ENCODE results near the gene XPNPEP1. TPM values are rescaled to one million over a fixed set of nuclear protein-coding genes. Genes with fewer than 3 reads are reported as not detected.
A peak's percentile ranks its signal among the peaks of the same experiment; 100 is the strongest.

XPNPEP1 gene
- total RNA-seq: 94.6 and 111 TPM in 2 replicates

DNA sequence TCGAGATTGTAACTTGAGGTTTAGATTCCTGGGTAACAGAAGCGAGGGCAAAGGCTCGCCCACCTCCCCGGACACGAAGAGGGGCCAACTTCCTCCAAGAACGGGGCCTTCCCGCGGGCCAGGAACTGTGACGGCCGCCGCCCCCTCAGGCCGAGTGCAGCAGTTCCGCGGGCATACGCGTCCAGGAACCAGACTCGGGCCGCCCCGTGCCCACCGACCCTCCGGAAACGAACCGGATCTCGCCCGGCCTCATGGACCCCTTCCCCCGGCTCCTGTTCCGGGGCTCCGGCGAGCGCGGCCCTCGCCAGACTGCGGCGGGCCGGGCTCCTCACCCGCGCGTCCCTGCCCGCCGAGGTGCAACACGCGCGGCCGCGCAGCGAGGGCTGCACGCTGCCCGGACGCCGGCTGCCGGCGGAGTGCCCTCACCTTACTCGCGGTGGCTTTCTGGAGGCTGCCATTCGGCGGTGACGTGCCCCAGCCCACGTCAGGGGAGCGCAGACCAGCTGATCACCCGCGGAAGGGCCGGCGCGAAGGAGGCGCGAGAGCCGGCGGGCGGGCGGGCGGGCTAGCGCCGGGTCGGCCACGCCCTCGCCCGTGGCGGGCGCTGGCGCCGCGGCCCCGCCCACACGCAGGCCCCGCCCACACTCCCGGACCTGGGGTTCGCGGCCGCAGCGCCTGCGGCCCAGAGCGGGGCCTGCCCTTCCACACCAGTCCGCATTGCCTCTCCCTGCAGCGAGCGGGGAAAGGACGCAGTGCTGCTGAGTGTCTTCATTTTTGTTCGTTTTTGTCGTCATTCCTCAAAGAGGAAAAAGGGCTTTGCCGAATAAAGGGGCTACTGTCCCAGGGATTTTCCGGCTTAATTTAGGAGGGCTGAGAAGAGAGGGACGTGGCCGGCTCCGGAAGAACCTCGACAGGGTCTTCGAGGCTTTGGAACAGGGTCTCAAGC lies at the start of gene XPNPEP1:
TSS of gene XPNPEP1 (minus strand) at position 536 of the 946 bp plus-strand sequence. CDS start at position 458, 78 bp downstream.
- DNase-seq (ENCODE audit: low read depth): no peak
- no peaks in the 10 kb centered on the region for H3K36me3 ChIP-seq (ENCODE audit: control insufficient read depth, insufficient read depth, low read length)
- TF ChIP-seq, protein P1, sequence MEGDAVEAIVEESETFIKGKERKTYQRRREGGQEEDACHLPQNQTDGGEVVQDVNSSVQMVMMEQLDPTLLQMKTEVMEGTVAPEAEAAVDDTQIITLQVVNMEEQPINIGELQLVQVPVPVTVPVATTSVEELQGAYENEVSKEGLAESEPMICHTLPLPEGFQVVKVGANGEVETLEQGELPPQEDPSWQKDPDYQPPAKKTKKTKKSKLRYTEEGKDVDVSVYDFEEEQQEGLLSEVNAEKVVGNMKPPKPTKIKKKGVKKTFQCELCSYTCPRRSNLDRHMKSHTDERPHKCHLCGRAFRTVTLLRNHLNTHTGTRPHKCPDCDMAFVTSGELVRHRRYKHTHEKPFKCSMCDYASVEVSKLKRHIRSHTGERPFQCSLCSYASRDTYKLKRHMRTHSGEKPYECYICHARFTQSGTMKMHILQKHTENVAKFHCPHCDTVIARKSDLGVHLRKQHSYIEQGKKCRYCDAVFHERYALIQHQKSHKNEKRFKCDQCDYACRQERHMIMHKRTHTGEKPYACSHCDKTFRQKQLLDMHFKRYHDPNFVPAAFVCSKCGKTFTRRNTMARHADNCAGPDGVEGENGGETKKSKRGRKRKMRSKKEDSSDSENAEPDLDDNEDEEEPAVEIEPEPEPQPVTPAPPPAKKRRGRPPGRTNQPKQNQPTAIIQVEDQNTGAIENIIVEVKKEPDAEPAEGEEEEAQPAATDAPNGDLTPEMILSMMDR (IDR thresholded peaks at IDR 0.05; ENCODE audit: insufficient read depth, low read length, poor library complexity, severe bottlenecking): no peak
- H3K27me3 ChIP-seq (ENCODE audit: control insufficient read depth, insufficient read depth, low read length): no peaks in the 10 kb centered on the region
- peak within 1 kb of the TSS; percentile 86 for H3K4me3 ChIP-seq (ENCODE audit: low read depth, low read length)

DNA sequence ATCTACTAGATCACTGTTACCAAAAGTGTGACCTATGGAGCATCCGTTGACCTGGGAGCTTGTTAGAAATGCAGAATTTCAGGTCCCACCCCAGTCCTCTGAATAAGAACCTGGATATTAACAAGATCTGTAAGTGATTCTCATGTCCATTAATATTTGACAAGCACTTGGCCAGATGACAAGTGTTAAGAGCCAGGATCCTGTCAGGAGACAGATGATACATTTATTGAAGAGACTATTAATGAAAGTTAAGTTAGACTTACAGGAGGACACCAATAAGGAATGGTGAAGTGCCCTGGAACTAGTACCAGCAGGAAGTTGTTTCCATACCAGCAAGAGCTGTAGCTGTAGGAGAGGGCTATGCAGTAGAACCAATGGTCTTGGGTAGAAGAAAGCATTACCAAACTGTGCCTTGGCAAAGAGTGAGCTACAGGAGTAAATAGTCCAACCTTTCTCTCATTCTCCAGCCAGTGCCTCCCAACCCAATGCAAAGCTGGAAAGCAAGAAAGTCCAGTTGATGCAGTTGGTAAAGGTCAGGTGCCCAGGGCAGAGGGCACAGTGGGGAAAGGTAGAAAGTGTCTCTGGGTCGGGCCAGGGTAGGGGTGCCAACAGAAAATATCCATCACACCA lies 49.2 kb upstream of the XPNPEP1 start:
- Histone ChIP-seq H3K36me3 (ENCODE audit: control insufficient read depth, insufficient read depth, low read length) (no peaks in the 10 kb centered on the region), H3K27me3 (ENCODE audit: control insufficient read depth, insufficient read depth, low read length) (no peaks in the 10 kb centered on the region), H3K4me3 (ENCODE audit: low read depth, low read length) (no peak overlapping the region)
- TF ChIP-seq, protein P1 (IDR thresholded peaks at IDR 0.05; ENCODE audit: insufficient read depth, low read length, poor library complexity, severe bottlenecking): no peak
- DNase-seq (ENCODE audit: low read depth): no peak

DNA sequence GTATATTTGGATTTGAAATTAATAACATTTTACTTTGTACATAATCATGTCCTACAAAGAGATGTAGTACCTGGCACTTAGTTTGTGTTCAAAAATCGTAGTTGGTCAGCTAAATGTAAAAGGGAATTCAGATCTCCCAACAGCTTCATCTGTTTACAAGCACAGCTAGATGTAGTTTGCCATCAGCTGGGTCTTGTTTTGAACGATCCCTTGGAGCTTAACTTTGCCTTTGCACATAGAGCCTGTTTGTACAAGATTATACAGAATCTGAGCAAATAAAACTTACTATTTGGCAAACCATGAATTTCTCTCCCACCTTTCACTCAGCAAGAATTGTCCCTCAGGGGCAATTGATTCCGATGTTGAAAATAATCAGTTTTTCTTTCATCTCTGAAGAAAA lies 48.3 kb upstream of the XPNPEP1 start:
- H3K4me3 ChIP-seq (ENCODE audit: low read depth, low read length): no peak overlapping the region
- no peak for DNase-seq (ENCODE audit: low read depth)
- TF ChIP-seq, protein P1 (IDR thresholded peaks at IDR 0.05; ENCODE audit: insufficient read depth, low read length, poor library complexity, severe bottlenecking): no peak
- H3K27me3 ChIP-seq (ENCODE audit: control insufficient read depth, insufficient read depth, low read length): no peaks in the 10 kb centered on the region
- H3K36me3 ChIP-seq (ENCODE audit: control insufficient read depth, insufficient read depth, low read length): no peaks in the 10 kb centered on the region

DNA sequence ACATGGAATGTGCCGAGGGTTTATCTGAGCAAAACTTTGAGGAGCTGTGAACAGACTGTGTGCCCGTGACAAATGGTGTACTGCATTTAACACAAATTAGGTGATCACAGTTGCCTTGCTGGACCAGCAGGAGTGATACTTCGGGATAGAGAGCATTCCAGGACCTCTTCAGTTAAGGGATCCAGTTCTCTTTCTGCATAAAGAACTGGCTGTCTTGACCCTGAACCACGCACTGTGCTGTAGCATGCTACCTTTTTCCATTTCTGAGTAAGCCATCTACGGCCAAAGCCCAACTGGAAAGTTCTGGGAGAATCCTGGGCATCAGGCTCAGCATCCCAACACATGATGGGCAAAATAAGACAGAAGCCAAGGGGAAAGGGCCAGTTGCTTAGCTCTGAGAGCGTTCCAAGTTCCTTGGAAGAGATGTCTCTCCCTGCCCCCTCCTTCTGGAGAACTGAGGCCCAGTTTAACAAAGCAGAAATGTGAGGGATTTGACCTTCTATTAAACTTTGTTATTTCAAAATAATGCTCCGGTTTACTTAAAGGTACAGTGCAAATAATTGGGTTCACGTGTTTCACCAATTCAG lies 46.5 kb upstream of the XPNPEP1 start:
- Histone ChIP-seq H3K4me3 (ENCODE audit: low read depth, low read length) (no peak overlapping the region), H3K36me3 (ENCODE audit: control insufficient read depth, insufficient read depth, low read length) (no peaks in the 10 kb centered on the region), H3K27me3 (ENCODE audit: control insufficient read depth, insufficient read depth, low read length) (no peaks in the 10 kb centered on the region)
- DNase-seq (ENCODE audit: low read depth): no peak
- TF ChIP-seq, protein P1 (IDR thresholded peaks at IDR 0.05; ENCODE audit: insufficient read depth, low read length, poor library complexity, severe bottlenecking): no peak

DNA sequence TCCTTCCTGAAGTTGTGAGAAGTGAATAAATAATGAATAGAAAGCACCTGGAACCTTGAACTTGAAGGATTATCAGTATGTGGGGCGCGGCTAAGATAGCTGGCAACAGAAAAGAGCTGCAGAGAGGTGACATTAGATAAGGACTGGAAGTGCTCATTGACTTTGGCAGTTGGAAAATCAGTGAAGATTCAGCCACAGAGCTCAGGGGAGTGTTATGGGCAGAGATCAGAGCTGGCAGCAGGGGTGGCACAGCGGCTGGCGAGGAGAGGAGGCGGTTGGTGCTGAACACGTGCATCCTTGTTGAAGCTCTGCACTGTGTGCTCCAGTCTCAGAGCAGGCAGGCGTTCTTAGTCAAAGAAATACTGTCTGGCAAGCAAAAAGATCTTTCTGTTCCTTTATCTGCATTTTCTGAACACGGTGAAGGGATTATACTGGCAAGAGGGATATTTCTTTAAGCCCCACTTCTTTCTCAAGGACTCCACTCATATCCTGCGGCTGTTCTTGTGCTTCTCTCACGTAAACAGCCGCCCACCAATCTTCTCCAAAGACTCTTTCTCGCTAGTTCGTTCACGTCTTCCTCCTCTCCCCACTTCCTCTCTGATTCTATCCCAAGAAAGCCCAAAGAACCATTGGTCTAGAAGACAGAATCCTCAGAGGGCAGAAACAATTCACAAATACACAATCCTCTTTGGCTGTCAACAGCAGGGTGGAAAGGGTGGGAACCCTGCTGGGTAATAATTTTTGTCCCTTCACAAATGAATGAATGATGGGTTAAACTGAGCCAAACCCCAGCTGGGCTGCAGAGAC lies 45.8 kb upstream of the XPNPEP1 start:
- H3K36me3 ChIP-seq (ENCODE audit: control insufficient read depth, insufficient read depth, low read length): no peaks in the 10 kb centered on the region
- no peaks in the 10 kb centered on the region for H3K27me3 ChIP-seq (ENCODE audit: control insufficient read depth, insufficient read depth, low read length)
- no peak for DNase-seq (ENCODE audit: low read depth)
- no peak overlapping the region for H3K4me3 ChIP-seq (ENCODE audit: low read depth, low read length)
- TF ChIP-seq, protein P1 (IDR thresholded peaks at IDR 0.05; ENCODE audit: insufficient read depth, low read length, poor library complexity, severe bottlenecking): no peak

All from kidney epithelial cell (primary cell).